Smooth muscle cell (in vitro differentiated cells): ENCODE data around the gene PPP3CB. TPM values are rescaled to one million over a fixed set of nuclear protein-coding genes. Genes with fewer than 3 reads are reported as not detected.
"Not testable (repeated sequence)": the region's sequence is repeated elsewhere in the genome, so short reads cannot be mapped to it uniquely, and the experiment has no call there.

ENCODE experiments used
- DNase-seq: peaks from one replicate; lab custom pipeline; 2025; ENCODE audit not compliant: unreplicated experiment; lab: John Stamatoyannopoulos, UW
- H2AFZ ChIP-seq: fragments of 200-600 bp; sonication (generic); 2 replicates; pipeline ENCODE4 v1.6.0; 2016; ENCODE audit warnings: antibody characterized with exemption, low read depth, mild to moderate bottlenecking
- H3F3A ChIP-seq: fragments of 200-600 bp; sonication (generic); 2 replicates; pipeline ENCODE4 v1.6.0; 2017; ENCODE audit warnings: antibody characterized with exemption, low read depth
- H3K27ac ChIP-seq: fragments of 200-600 bp; sonication (generic); 2 replicates; pipeline ENCODE4 v1.5.1; 2016; ENCODE audit warnings: low read depth, mild to moderate bottlenecking
- H3K27me3 ChIP-seq: fragments of 200-600 bp; sonication (generic); 2 replicates; pipeline ENCODE4 v1.6.1; 2016; ENCODE audit warnings: low read depth, mild to moderate bottlenecking
- H3K36me3 ChIP-seq: fragments of 200-600 bp; sonication (generic); 2 replicates; pipeline ENCODE4 v1.5.1; 2016; ENCODE audit warnings: low read depth
- H3K4me1 ChIP-seq: fragments of 200-600 bp; sonication (generic); 2 replicates; pipeline ENCODE4 v1.5.1; 2016; ENCODE audit warnings: low read depth
- H3K4me2 ChIP-seq: fragments of 200-600 bp; sonication (generic); 2 replicates; pipeline ENCODE4 v1.6.0; 2016; ENCODE audit warnings: mild to moderate bottlenecking
- H3K4me3 ChIP-seq: fragments of 200-600 bp; sonication (generic); 2 replicates; pipeline ENCODE4 v1.5.1; 2016; ENCODE audit warnings: mild to moderate bottlenecking
- H3K79me2 ChIP-seq: fragments of 200-600 bp; sonication (generic); 2 replicates; pipeline ENCODE4 v1.6.0; 2016; ENCODE audit warnings: low read depth, mild to moderate bottlenecking
- H3K9ac ChIP-seq: fragments of 200-600 bp; sonication (generic); 2 replicates; pipeline ENCODE4 v1.6.0; 2016; ENCODE audit warnings: low read depth
- H3K9me3 ChIP-seq: fragments of 200-600 bp; sonication (generic); replicated peaks from 2 replicates; pipeline ENCODE4 v1.5.1; 2016; ENCODE audit warnings: low read depth
- H4K20me1 ChIP-seq: fragments of 200-600 bp; sonication (generic); 2 replicates; pipeline ENCODE4 v1.6.0; 2016; ENCODE audit warnings: low read depth
- CTCF ChIP-seq: fragments of 200-600 bp; sonication (generic); IDR thresholded peaks from 2 replicates; pipeline ENCODE4 v1.5.1; 2017; ENCODE audit warnings: borderline replicate concordance, mild to moderate bottlenecking, antibody characterized with exemption; ENCODE audit not compliant: insufficient read depth, poor library complexity, severe bottlenecking
- WGBS: methylation state at CpG from one replicate; pipeline ENCODE4 v1.1.7; 2016; ENCODE audit warnings: low lambda C conversion rate; 5-methylcytosine and 5-hydroxymethylcytosine counted together
- polyA plus RNA-seq: library from polyadenylated mRNA; unstranded; fragments of >200 nt; fragmentation: Nextera tagmentation; extraction: Ambion mirVana; gene quantifications from 2 replicates; pipeline ENCODE4 v1.2.1, GENCODE V29; 2016
- small RNA-seq: library from RNA; depleted of rRNA; stranded (forward); fragments of <200 nt; gene quantifications from one replicate; pipeline ENCODE3, GENCODE V24; 2014
- total RNA-seq: library from RNA; depleted of rRNA; stranded (reverse); fragments of >200 nt; gene quantifications from 2 replicates; pipeline ENCODE4 v1.2.3, GENCODE V29; 2014

PPP3CB gene
- total and polyA plus RNA-seq, 2 experiments from 2014 or later, result 14.9 to 61.9 TPM

GRCh38 chr10:73398024-73398423 lies 97.8 kb downstream of the PPP3CB start:
- Histone ChIP-seq H3K4me3 (no peak overlapping the region), H3K27ac (no peak overlapping the region), H3F3A (no peaks in the 10 kb centered on the region), H3K4me2 (no peak overlapping the region), H3K9ac (no peak overlapping the region), H2AFZ (no peak overlapping the region), H3K4me1 (no peaks in the 10 kb centered on the region), H3K27me3 (no peaks in the 10 kb centered on the region), H3K36me3 (peaks cover 22% of the 10 kb centered on the region), H3K9me3 (no peaks in the 10 kb centered on the region), H3K79me2 (peaks cover 37% of the 10 kb centered on the region), H4K20me1 (peaks cover 42% of the 10 kb centered on the region)
- TF ChIP-seq CTCF, result no peak
- DNase-seq, result no peak
- 96% methylated on average over 6 of the region's 6 CpGs for WGBS

GRCh38 chr10:73394325-73394724 lies 101.5 kb downstream of the PPP3CB start:
- H3K27ac ChIP-seq, H3K9me3 ChIP-seq, H3F3A ChIP-seq, H3K4me2 ChIP-seq, DNase-seq, H3K9ac ChIP-seq, H3K4me3 ChIP-seq, H3K27me3 ChIP-seq, H3K4me1 ChIP-seq, H3K79me2 ChIP-seq, H2AFZ ChIP-seq: not testable (repeated sequence)
- 100% methylated on average over 3 of the region's 4 CpGs for WGBS
- H4K20me1 ChIP-seq, result peaks cover 20% of the 10 kb centered on the region
- peaks cover 22% of the 10 kb centered on the region for H3K36me3 ChIP-seq

- H3K36me3 ChIP-seq, result peaks cover 19% of the 10 kb centered on the region
- 96% methylated on average over 4 of the region's 4 CpGs for WGBS
- H4K20me1 ChIP-seq, result peaks cover 15% of the 10 kb centered on the region
- H3K4me1 ChIP-seq, result no peaks in the 10 kb centered on the region
- no peak overlapping the region for H3K9ac ChIP-seq
- H3K27ac ChIP-seq, result no peak overlapping the region
- no peaks in the 10 kb centered on the region for H3K27me3 ChIP-seq
- no peak overlapping the region for H3K4me3 ChIP-seq
- H3K4me2 ChIP-seq, result no peak overlapping the region
- DNase-seq, result no peak
- H3K9me3 ChIP-seq, result no peaks in the 10 kb centered on the region
- H3K79me2 ChIP-seq, result no peaks in the 10 kb centered on the region
- no peak overlapping the region for H2AFZ ChIP-seq
- no peaks in the 10 kb centered on the region for H3F3A ChIP-seq
- TF ChIP-seq CTCF, result no peak
Measured at GRCh38 chr10:73388228-73388627, 107.6 kb downstream of the PPP3CB start.

GRCh38 chr10:73386583-73386982 lies 109.2 kb downstream of the PPP3CB start:
- WGBS, result 98% methylated on average over 7 of the region's 7 CpGs
- H3K27me3 ChIP-seq, result no peaks in the 10 kb centered on the region
- no peak overlapping the region for H3K9ac ChIP-seq
- DNase-seq, result no peak
- H4K20me1 ChIP-seq, result peaks cover 13% of the 10 kb centered on the region
- no peaks in the 10 kb centered on the region for H3K79me2 ChIP-seq
- H3K9me3 ChIP-seq, result no peaks in the 10 kb centered on the region
- no peak for TF ChIP-seq CTCF
- H3F3A ChIP-seq, result no peaks in the 10 kb centered on the region
- H3K27ac ChIP-seq, result no peak overlapping the region
- no peak overlapping the region for H3K4me3 ChIP-seq
- H3K4me2 ChIP-seq, result no peak overlapping the region
- no peak overlapping the region for H2AFZ ChIP-seq
- H3K36me3 ChIP-seq, result peaks cover 33% of the 10 kb centered on the region
- no peaks in the 10 kb centered on the region for H3K4me1 ChIP-seq

Small RNAs within 50 kb of the gene (small RNA-seq; reads per million reads assigned to genes)
- gene RNU6-883P, result not detected

Other genes with a start within 250 kb of the PPP3CB start
- 22.1 and 32.1 TPM in 2 replicates for gene DNAJC9, start 248.8 kb downstream of the PPP3CB start, total RNA-seq
- 19.7 and 22.1 TPM in 2 replicates for gene DNAJC9, start 248.8 kb downstream of the PPP3CB start, polyA plus RNA-seq
- 37.4 and 42.1 TPM in 2 replicates for gene MRPS16, start 243.4 kb downstream of the PPP3CB start, total RNA-seq
- 82.6 and 93.5 TPM in 2 replicates for gene MRPS16, start 243.4 kb downstream of the PPP3CB start, polyA plus RNA-seq
- 0.22 and 0.31 TPM in 2 replicates for gene CFAP70, start 137.2 kb downstream of the PPP3CB start, total RNA-seq
- gene CFAP70, start 137.2 kb downstream of the PPP3CB start, polyA plus RNA-seq, result 0.08 and 0.41 TPM in 2 replicates
- gene ANXA7, start 82.0 kb downstream of the PPP3CB start, total RNA-seq, result 54.4 and 57.6 TPM in 2 replicates
- 52.6 and 59.1 TPM in 2 replicates for gene ANXA7, start 82.0 kb downstream of the PPP3CB start, polyA plus RNA-seq
- gene MSS51, start 62.5 kb downstream of the PPP3CB start, total RNA-seq, result 2.4 and 3.5 TPM in 2 replicates
- 0.66 and 0.92 TPM in 2 replicates for gene MSS51, start 62.5 kb downstream of the PPP3CB start, polyA plus RNA-seq
- gene USP54, start 95.3 kb upstream of the PPP3CB start, total RNA-seq, result 8.2 and 10.2 TPM in 2 replicates
- gene USP54, start 95.3 kb upstream of the PPP3CB start, polyA plus RNA-seq, result 3.1 and 6.8 TPM in 2 replicates
- gene MYOZ1, start 145.4 kb upstream of the PPP3CB start, total RNA-seq, result 2.4 and 3.9 TPM in 2 replicates
- 1.7 and 5.6 TPM in 2 replicates for gene MYOZ1, start 145.4 kb upstream of the PPP3CB start, polyA plus RNA-seq
- not detected in 2 replicates for gene SYNPO2L, start 160.0 kb upstream of the PPP3CB start, total RNA-seq
- gene SYNPO2L, start 160.0 kb upstream of the PPP3CB start, polyA plus RNA-seq, result 0.18 and 0.25 TPM in 2 replicates
- 4.1 and 7.8 TPM in 2 replicates for gene AGAP5, start 202.1 kb upstream of the PPP3CB start, total RNA-seq
- gene AGAP5, start 202.1 kb upstream of the PPP3CB start, polyA plus RNA-seq, result 1.4 and 3.2 TPM in 2 replicates
- 50.3 and 54.7 TPM in 2 replicates for gene SEC24C, start 248.3 kb upstream of the PPP3CB start, total RNA-seq
- gene SEC24C, start 248.3 kb upstream of the PPP3CB start, polyA plus RNA-seq, result 36.4 and 41.5 TPM in 2 replicates